ENCODE data around the gene ISLR.

The ISLR gene

DNA sequence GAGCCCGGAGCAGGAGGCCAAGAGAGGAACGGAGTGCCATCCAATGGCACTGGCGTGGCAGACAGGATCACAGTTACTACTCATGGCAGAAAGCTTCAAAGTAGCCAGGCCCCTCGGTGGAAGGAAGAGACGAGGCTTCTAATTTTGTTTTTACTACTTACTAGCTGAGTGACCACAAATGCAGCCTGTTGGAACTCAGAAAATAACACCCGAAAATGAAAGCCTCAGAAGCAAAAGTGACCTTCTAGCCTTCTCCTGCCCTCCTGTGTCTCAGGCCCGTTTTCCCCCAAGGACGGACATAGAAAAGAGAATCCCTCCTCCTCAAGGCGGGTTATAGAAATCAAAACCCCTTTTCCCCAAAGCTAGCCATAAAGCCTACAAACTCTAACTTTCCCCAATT lies 39.0 kb downstream of the ISLR start:
- no peak for DNase-seq (ENCODE audit: low read depth)

- DNase-seq (ENCODE audit: low read depth): no peak
Observed at GRCh38 chr15:74213858-74214284, 40.4 kb downstream of the ISLR start.

GRCh38 chr15:74214324-74215021 lies 41.0 kb downstream of the ISLR start:
- no peak for DNase-seq (ENCODE audit: low read depth)

- DNase-seq (ENCODE audit: low read depth): no peak
Observed at GRCh38 chr15:74215958-74216357, 42.4 kb downstream of the ISLR start.

GRCh38 chr15:74216949-74217348 lies 43.4 kb downstream of the ISLR start:
- no peak for DNase-seq (ENCODE audit: low read depth)

DNA sequence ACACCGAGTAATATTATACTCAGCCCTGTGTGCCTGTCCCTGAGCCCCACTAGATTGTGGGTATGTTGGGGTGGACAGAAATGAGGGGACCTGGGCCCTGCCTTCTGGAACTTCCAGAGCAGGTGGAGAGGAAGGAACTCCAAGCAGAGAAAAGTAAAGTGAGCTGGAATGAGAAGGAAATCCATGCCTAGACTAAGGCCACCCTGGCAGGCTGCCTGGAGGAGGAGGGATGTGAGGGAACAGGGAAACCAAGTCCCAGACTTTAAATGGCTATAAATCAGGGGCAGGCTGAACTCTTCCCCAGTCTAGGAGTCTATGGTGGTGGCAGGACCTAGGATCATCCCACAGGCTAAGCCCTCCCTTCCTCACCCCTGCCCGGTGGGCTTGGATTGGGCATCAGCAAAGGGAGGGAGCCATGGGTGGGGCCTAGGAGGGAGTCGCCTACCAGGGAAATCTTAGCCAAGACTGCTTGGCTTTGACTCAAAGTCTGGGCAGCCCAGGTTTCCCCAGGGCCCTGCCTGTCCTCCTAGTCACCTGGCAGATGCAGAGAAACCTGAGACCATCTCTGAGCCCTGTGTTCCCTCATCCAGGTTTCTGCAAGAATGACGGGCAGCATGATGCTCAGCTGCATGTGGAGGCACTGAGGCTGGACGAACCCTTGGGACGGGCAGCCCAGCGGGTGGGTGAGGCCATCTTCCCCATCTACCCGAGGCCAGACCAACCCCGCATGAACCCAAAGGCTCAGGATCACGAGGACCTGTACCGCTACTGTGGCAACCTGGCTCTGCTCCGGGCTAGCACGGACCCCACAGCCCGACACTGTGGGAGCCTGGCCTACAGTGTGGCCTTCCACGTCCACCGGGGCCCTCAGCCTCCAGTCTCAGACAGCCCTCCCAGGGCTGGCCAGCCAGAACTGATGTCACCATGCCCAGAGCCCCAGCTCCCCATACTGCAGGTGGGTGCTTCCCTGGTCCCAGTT lies 44.7 kb downstream of the ISLR start:
- DNase-seq (ENCODE audit: low read depth): no peak

DNA sequence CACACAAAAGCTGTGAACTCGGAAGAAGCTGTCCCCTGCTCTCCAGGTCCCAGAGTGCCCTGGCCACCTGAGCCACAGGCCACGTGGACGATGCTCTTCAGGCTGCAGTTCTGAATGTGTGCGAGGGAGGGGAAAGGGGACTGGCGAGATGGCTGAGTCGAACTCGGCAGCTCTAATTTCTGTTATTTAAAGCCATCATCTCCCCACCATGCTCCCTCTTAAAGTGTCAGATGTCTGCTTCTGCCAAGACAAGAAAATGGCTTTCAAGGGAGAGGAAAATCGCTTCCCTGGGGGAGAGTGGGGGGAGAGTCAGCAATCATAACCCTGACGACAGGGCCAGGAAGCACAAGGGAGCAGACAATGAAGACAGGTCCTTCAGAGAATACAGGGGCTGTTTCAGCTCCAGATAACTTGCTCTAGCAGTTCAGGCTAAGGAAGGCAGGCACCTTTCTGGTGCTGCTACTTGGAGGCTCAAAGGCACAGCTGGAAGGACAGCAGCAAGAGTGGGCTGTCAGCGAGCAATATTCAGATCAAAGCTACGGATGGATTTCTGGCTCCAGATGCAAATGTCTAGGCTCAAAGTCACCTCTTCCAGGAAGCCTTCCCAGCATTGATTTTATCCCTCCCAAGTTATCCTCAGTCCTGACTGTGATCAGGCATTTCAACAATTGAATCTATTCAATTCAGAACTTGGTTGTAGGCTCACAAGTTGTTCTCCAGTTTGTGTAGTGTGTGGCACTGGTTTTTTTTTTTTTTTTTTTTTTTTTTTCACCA lies 47.2 kb downstream of the ISLR start:
- no peak for DNase-seq (ENCODE audit: low read depth)

DNA sequence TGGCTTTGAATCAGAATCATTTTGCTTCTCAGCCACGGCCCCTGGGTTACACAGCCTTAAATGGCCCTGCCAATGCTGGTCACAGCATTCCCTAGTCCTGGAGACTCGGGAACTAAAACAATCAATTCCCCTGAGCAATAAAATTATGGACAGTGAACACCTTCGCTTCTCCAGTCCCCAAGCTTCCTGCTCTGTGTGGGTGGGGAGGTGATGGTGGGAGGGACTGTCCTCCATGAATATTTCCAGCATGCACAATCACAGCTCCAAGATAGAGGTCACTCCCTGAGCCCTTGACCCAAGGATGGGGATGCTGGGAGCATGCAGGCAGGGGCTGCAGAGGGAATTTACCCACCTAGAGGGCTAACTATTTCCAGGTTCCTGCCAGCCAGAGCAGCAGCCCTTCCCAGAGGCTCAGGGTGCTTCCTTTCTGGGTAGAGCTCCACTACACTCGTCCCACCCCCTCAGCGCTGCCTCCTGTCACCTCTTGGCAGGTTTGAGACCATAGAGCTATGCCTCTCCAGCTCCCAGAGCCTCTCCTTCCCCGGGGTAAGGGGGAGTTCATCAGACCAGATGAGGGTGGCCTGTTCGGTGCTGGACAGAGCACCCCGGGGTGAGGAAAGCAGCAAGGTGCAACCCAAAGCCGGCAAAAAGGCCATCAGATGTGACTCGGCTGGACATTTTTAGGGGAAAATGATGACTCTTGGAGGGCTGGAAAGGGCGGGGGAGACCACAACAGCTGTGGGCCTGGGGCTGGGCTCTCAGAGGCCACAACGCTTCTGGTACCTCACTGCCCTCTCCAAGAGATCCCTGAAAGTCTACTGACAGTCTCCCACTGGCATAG lies 48.1 kb downstream of the ISLR start:
- no peak for DNase-seq (ENCODE audit: low read depth)

GRCh38 chr15:74222240-74223119 lies 49.0 kb downstream of the ISLR start:
- DNase-seq (ENCODE audit: low read depth): no peak

DNA sequence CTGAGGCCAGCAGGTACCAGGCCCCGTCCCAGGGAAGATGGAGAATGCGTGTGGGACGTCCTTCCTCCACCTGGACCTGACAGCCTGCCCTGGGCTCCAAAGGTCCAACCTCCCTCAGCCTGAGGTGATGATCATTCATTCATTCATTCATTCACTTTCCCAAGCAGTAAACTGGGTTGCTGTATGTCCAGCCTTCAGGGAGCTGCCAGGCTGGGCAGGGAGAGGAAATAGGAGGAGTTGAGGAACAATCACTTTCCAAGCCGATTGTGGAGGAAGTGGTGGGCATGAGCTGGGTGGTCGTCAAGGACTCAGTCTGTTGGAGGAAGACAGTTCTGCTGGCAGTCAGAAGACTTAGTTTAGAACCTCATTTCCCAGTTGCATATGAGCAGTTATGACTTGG lies 52.4 kb downstream of the ISLR start:
- DNase-seq (ENCODE audit: low read depth): no peak
